ENCODE results near the gene WFDC5. TPM values are rescaled to one million over a fixed set of nuclear protein-coding genes. Genes with fewer than 3 reads are reported as not detected.

The WFDC5 gene
- total and polyA plus RNA-seq, 4 experiments from 2014 or later, result not detected

DNA sequence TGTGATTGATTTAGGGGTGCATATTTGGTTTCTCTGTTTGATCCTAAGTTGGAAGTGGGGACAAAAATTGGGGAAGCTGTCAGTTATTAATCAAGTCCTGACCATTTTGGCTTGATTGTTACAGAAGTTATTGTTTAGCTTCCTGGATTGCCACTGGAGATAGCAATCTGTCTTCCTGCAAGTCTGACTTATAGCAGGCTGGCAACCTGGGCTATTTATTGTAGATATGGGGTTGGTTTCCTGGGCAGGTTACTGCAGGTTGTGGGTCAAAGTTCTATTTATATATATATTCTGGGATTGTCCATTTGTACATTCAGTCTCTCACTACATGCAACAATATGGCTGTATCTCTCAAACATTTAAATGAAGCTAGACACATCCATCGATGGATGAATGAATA is 31.8 kb downstream of the WFDC5 start:
- no peak overlapping the region for H3K27ac ChIP-seq (ENCODE audit: low read depth, low read length)
- Mint-ChIP-seq H3K4me3 (no peak overlapping the region), H3K36me3 (peaks cover 79 to 94% of the 10 kb centered on the region in 2 donors), H3K4me1 (peaks cover 6 to 22% (median 11%) of the 10 kb centered on the region in 4 donors), H3K9me3 (peaks cover 2 to 24% (median 10%) of the 10 kb centered on the region in 8 donors), H3K27me3 (no peaks in the 10 kb centered on the region), H3K27ac (peak overlapping the region in 3 of 7 donors; percentile 22 to 81 (median 32))
- H3K27me3 ChIP-seq (ENCODE audit: insufficient read depth, low read length), result no peaks in the 10 kb centered on the region
- ChIA-PET POLR2A (ENCODE audit: partially characterized antibody) (interaction anchor here (1.0 to 2.3 kb wide), 6 partner anchors 11 to 117 kb away, joined by 3 to 6 read pairs (median 4); partner anchors contain the start of gene STK4), CTCF (ENCODE audit: partially characterized antibody) (interaction anchor here (1.1 to 1.4 kb wide), 3 partner anchors 12 to 40 kb away, joined by 3 to 4 read pairs (median 3); no protein-coding TSS in a partner anchor)
- H3K36me3 ChIP-seq (ENCODE audit: insufficient read depth, low read length), result peaks cover 37% of the 10 kb centered on the region
- H3K4me1 ChIP-seq (ENCODE audit: insufficient read depth, low read length), result no peaks in the 10 kb centered on the region
- intact Hi-C loops (cut with micrococcal nuclease), result no loop called here
- H3K9me3 ChIP-seq (ENCODE audit: control insufficient read depth in 1 of 2, low read length in 2 of 2), result peaks cover 0 to 8% of the 10 kb centered on the region in 2 donors
- DNase-seq, result no peak
- no peak overlapping the region for H3K4me3 ChIP-seq (ENCODE audit: low read length in 2 of 2)

DNA sequence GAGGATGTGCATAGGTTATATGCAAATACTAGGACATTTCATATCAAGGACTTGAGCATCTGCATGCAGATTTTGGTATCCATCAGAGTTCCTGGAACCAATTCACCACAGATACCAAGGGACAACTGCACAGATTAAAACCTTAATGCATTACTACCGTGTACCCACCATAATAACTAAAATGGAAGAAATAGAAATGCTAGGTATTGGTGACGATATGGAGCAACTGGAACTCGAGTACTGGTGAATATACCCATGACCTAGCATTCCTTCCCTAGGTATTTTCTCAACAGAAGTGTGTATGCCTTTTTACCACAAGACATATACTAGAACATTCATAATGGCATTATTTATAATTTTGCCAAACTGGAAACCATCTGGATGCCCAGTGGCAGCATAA is 32.5 kb downstream of the WFDC5 start:
- Histone ChIP-seq H3K36me3 (ENCODE audit: insufficient read depth, low read length) (peaks cover 41% of the 10 kb centered on the region), H3K4me3 (ENCODE audit: low read length in 2 of 2) (no peak overlapping the region), H3K27me3 (ENCODE audit: insufficient read depth, low read length) (no peaks in the 10 kb centered on the region), H3K4me1 (ENCODE audit: insufficient read depth, low read length) (no peaks in the 10 kb centered on the region), H3K9me3 (ENCODE audit: control insufficient read depth in 1 of 2, low read length in 2 of 2) (peaks cover 0 to 8% of the 10 kb centered on the region in 2 donors), H3K27ac (ENCODE audit: low read depth, low read length) (no peak overlapping the region)
- peak overlapping the region in 1 of 8 donors; percentile 55 for H3K4me3 Mint-ChIP-seq
- intact Hi-C loops (cut with micrococcal nuclease), result no loop called here
- ChIA-PET POLR2A (ENCODE audit: partially characterized antibody) (interaction anchor here (1.0 to 2.3 kb wide), 4 partner anchors 10 to 116 kb away, joined by 3 to 6 read pairs (median 4); partner anchors contain the start of gene STK4), CTCF (ENCODE audit: partially characterized antibody) (interaction anchor here (1.4 kb wide), 1 partner anchor 40 kb away, joined by 3 read pairs; no protein-coding TSS in a partner anchor)
- no peaks in the 10 kb centered on the region for H3K27me3 Mint-ChIP-seq
- peak overlapping the region in 1 of 7 donors; percentile 81 for H3K27ac Mint-ChIP-seq
- peaks cover 6 to 17% (median 11%) of the 10 kb centered on the region in 4 donors for H3K4me1 Mint-ChIP-seq
- peaks cover 2 to 24% (median 10%) of the 10 kb centered on the region in 8 donors for H3K9me3 Mint-ChIP-seq
- DNase-seq, result no peak
- peaks cover 83 to 90% of the 10 kb centered on the region in 2 donors for H3K36me3 Mint-ChIP-seq

DNA sequence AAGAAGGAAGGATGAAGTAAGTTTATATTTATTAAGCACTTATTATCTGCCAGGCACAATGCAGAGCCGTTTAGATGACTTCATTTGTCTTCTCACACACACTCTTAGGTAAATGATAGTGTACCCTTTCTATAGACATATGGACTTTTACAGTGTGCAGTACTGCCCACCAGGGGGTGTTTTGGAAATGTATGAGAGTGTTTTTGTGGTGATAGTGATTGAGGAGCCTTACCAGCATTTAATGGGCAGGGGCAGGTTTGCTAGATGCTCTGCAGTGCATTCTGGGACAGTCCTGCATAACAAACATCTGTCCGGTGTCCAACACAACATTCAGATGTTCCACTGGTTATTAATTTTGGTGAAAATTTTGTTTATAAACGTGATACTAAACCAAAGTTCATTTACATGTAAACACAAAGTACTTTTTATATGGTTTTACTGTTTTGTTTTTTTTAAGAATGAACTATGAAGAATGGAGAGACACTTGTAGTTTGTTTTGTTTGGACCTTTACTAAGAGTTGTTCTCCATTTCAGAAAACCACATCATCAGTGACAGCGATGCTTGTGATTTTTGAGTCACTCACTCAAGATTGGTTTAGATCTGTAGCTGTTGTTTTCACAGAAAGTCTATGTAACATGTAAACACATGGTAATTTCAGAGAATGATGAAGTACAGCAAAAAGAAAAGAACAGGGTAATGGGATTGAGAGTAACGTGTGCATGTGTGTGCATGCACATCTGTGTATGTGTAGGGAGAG is 33.9 kb downstream of the WFDC5 start:
- no peak overlapping the region for H3K27ac ChIP-seq (ENCODE audit: low read depth, low read length)
- CTCF ChIA-PET (ENCODE audit: partially characterized antibody), result no interaction called here
- Mint-ChIP-seq H3K36me3 (peaks cover 89 to 92% of the 10 kb centered on the region in 2 donors), H3K27ac (peak overlapping the region in 5 of 7 donors; percentile 31 to 72 (median 62)), H3K9me3 (peaks cover 2 to 24% (median 10%) of the 10 kb centered on the region in 8 donors), H3K4me1 (peaks cover 4 to 13% (median 9%) of the 10 kb centered on the region in 4 donors), H3K4me3 (peak overlapping the region in 2 of 8 donors; percentile 2 to 49), H3K27me3 (no peaks in the 10 kb centered on the region)
- intact Hi-C loops (cut with micrococcal nuclease), result no loop called here
- peaks cover 51% of the 10 kb centered on the region for H3K36me3 ChIP-seq (ENCODE audit: insufficient read depth, low read length)
- no peaks in the 10 kb centered on the region for H3K4me1 ChIP-seq (ENCODE audit: insufficient read depth, low read length)
- no peaks in the 10 kb centered on the region for H3K27me3 ChIP-seq (ENCODE audit: insufficient read depth, low read length)
- POLR2A ChIA-PET (ENCODE audit: partially characterized antibody), result no interaction called here
- no peak for DNase-seq
- no peak overlapping the region for H3K4me3 ChIP-seq (ENCODE audit: low read length in 2 of 2)
- H3K9me3 ChIP-seq (ENCODE audit: control insufficient read depth in 1 of 2, low read length in 2 of 2), result peaks cover 0 to 8% of the 10 kb centered on the region in 2 donors

DNA sequence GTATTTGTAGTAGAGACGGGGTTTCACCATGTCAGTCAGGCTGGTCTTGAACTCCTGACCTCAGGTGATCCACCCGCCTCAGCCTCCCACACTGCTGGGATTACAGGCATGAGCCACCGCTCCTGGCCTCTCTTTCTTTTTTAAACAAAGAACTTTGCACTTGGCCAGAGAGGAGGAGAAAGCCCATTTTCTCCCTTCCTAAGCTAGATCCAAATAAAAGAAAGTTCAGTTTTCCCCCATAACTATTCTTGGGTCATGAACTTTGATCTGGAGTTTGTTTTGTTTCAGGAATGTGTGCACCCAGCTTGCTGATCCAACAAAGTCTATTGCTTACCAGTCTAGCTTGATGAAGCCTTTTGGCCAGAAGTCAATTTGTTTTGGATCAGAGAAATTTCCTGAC is 37.4 kb downstream of the WFDC5 start:
- Histone ChIP-seq H3K9me3 (ENCODE audit: control insufficient read depth in 1 of 2, low read length in 2 of 2) (peaks cover 0 to 7% of the 10 kb centered on the region in 2 donors), H3K4me1 (ENCODE audit: insufficient read depth, low read length) (no peaks in the 10 kb centered on the region), H3K27me3 (ENCODE audit: insufficient read depth, low read length) (no peaks in the 10 kb centered on the region), H3K36me3 (ENCODE audit: insufficient read depth, low read length) (peaks cover 81% of the 10 kb centered on the region), H3K4me3 (ENCODE audit: low read length in 2 of 2) (no peak overlapping the region), H3K27ac (ENCODE audit: low read depth, low read length) (no peak overlapping the region)
- ChIA-PET CTCF (ENCODE audit: partially characterized antibody) (interaction anchor here (1.0 kb wide), 1 partner anchor 33 kb away, joined by 4 read pairs; no protein-coding TSS in a partner anchor), POLR2A (ENCODE audit: partially characterized antibody) (no interaction called here)
- Mint-ChIP-seq H3K36me3 (peaks cover 85 to 92% of the 10 kb centered on the region in 2 donors), H3K27ac (no peak overlapping the region), H3K4me3 (no peak overlapping the region), H3K27me3 (no peaks in the 10 kb centered on the region), H3K4me1 (peaks cover 3 to 19% (median 16%) of the 10 kb centered on the region in 4 donors), H3K9me3 (peaks cover 2 to 18% (median 10%) of the 10 kb centered on the region in 8 donors)
- intact Hi-C loops (cut with micrococcal nuclease), result no loop called here
- no peak for DNase-seq

DNA sequence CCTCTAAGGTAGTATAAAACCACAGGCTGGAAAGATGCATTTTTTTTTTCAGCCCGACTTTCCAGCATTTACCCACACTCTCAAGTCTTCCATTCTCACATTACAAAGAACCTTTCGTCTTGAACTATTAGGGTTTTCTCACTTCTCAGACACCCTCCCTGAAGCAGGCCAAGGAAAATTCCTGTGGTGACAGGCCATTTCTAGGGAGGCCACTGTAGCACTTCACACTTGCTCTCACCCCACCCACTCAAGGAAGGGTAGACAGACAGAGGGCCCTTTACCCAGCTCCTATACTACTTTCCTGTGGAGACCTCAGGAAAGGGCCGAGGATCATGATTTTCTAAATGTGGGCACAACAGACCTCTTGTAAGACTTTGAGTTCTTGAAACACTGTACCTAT is 41.8 kb downstream of the WFDC5 start:
- peak overlapping the region in 1 of 8 donors; percentile 46 for H3K4me3 Mint-ChIP-seq
- H3K4me1 Mint-ChIP-seq, result peaks cover 25 to 58% (median 40%) of the 10 kb centered on the region in 4 donors

DNA sequence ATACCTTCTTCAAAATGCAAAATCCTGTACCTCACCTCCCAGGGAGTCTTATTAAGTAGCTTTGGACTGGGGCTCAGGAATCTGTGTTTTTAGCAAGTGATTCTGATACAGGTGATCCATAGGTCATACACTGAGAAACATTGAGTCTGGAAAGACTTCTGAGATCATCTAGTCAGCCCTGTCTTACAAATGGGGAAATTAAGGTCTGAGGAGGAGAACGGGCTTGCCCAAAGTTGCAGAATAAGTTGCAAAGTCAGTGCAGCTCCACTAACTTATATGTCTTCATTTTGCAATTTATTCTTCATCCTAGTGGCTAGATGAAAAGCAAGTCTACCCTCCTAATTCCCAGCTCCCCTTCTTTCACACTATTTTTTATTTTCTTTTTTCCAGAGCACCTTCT is 42.9 kb downstream of the WFDC5 start:
- Mint-ChIP-seq H3K4me1 (peaks cover 34 to 69% (median 48%) of the 10 kb centered on the region in 4 donors), H3K9me3 (no peaks in the 10 kb centered on the region), H3K4me3 (no peak overlapping the region), H3K27ac (peak overlapping the region in 4 of 7 donors; percentile 30 to 64 (median 51)), H3K36me3 (peaks cover 57 to 90% of the 10 kb centered on the region in 2 donors), H3K27me3 (no peaks in the 10 kb centered on the region)
- ChIA-PET CTCF (ENCODE audit: partially characterized antibody) (interaction anchor here (0.7 to 3.7 kb wide), 4 partner anchors 14 to 29 kb away, joined by 3 to 22 read pairs (median 6); no protein-coding TSS in a partner anchor), POLR2A (ENCODE audit: partially characterized antibody) (interaction anchor here (1.0 kb wide), 1 partner anchor 11 kb away, joined by 4 read pairs; no protein-coding TSS in a partner anchor)
- DNase-seq, result no peak
- intact Hi-C loops (cut with micrococcal nuclease), result no loop called here
- no peaks in the 10 kb centered on the region for H3K27me3 ChIP-seq (ENCODE audit: insufficient read depth, low read length)
- peaks cover 32% of the 10 kb centered on the region for H3K4me1 ChIP-seq (ENCODE audit: insufficient read depth, low read length)
- peaks cover 64% of the 10 kb centered on the region for H3K36me3 ChIP-seq (ENCODE audit: insufficient read depth, low read length)
- no peak overlapping the region for H3K4me3 ChIP-seq (ENCODE audit: low read length in 2 of 2)
- no peak overlapping the region for H3K27ac ChIP-seq (ENCODE audit: low read depth, low read length)
- H3K9me3 ChIP-seq (ENCODE audit: control insufficient read depth in 1 of 2, low read length in 2 of 2), result no peaks in the 10 kb centered on the region

More for the DNA sequence above, 41.8 kb downstream of the WFDC5 start:
- H3K9me3 Mint-ChIP-seq, result no peaks in the 10 kb centered on the region
- no peak for DNase-seq
- Histone ChIP-seq H3K36me3 (ENCODE audit: insufficient read depth, low read length) (peaks cover 57% of the 10 kb centered on the region), H3K4me3 (ENCODE audit: low read length in 2 of 2) (no peak overlapping the region), H3K9me3 (ENCODE audit: control insufficient read depth in 1 of 2, low read length in 2 of 2) (no peaks in the 10 kb centered on the region), H3K27ac (ENCODE audit: low read depth, low read length) (no peak overlapping the region), H3K4me1 (ENCODE audit: insufficient read depth, low read length) (peaks cover 20% of the 10 kb centered on the region), H3K27me3 (ENCODE audit: insufficient read depth, low read length) (no peaks in the 10 kb centered on the region)
- H3K27ac Mint-ChIP-seq, result peak overlapping the region in 6 of 7 donors; percentile 59 to 77 (median 71)
- peaks cover 58 to 85% of the 10 kb centered on the region in 2 donors for H3K36me3 Mint-ChIP-seq
- intact Hi-C loops (cut with micrococcal nuclease), result no loop called here
- ChIA-PET CTCF (ENCODE audit: partially characterized antibody) (interaction anchor here (1.9 to 3.7 kb wide), 2 partner anchors 22 to 30 kb away, joined by 9 to 22 read pairs; no protein-coding TSS in a partner anchor), POLR2A (ENCODE audit: partially characterized antibody) (no interaction called here)
- H3K27me3 Mint-ChIP-seq, result no peaks in the 10 kb centered on the region

Data from CD4-positive, alpha-beta memory T cell (primary cell).